Measurements from ENCODE around the gene CNTNAP5. TPM values are rescaled to one million over a fixed set of nuclear protein-coding genes. Genes with fewer than 3 reads are reported as not detected.

Gene CNTNAP5
- total RNA-seq, 1 donor from 2014 or later = 22.0 TPM

GRCh38 chr2:124796647-124797046 is 771.6 kb downstream of the CNTNAP5 start:
- DNase-seq = no peak
- Mint-ChIP-seq H3K27me3 (ENCODE audit: unreplicated experiment) (no peaks in the 10 kb centered on the region), H3K4me3 (ENCODE audit: unreplicated experiment) (no peak overlapping the region), H3K36me3 (ENCODE audit: unreplicated experiment) (no peaks in the 10 kb centered on the region), H3K4me1 (ENCODE audit: low read depth, unreplicated experiment) (no peaks in the 10 kb centered on the region), H3K9me3 (ENCODE audit: unreplicated experiment) (no peaks in the 10 kb centered on the region), H3K27ac (ENCODE audit: unreplicated experiment) (no peak overlapping the region)
- no peak for TF ChIP-seq CTCF (IDR thresholded peaks at IDR 0.05; ENCODE audit: partially characterized antibody, unreplicated experiment)

- no peak for DNase-seq
- Mint-ChIP-seq H3K9me3 (ENCODE audit: unreplicated experiment) (no peaks in the 10 kb centered on the region), H3K4me3 (ENCODE audit: unreplicated experiment) (no peak overlapping the region), H3K4me1 (ENCODE audit: low read depth, unreplicated experiment) (no peaks in the 10 kb centered on the region), H3K27ac (ENCODE audit: unreplicated experiment) (no peak overlapping the region), H3K36me3 (ENCODE audit: unreplicated experiment) (no peaks in the 10 kb centered on the region), H3K27me3 (ENCODE audit: unreplicated experiment) (no peaks in the 10 kb centered on the region)
- TF ChIP-seq CTCF (IDR thresholded peaks at IDR 0.05; ENCODE audit: partially characterized antibody, unreplicated experiment) = no peak
Observed at GRCh38 chr2:124797049-124797448, 772.0 kb downstream of the CNTNAP5 start.

GRCh38 chr2:124798551-124798950 is 773.5 kb downstream of the CNTNAP5 start:
- Mint-ChIP-seq H3K27ac (ENCODE audit: unreplicated experiment) (no peak overlapping the region), H3K4me1 (ENCODE audit: low read depth, unreplicated experiment) (peaks cover 3% of the 10 kb centered on the region)
- DNase-seq = no peak

GRCh38 chr2:124804014-124804940 is 779.2 kb downstream of the CNTNAP5 start:
- peak; percentile 90 for TF ChIP-seq CTCF (IDR thresholded peaks at IDR 0.05; ENCODE audit: partially characterized antibody, unreplicated experiment)
- DNase-seq = no peak
- peaks cover 5% of the 10 kb centered on the region for H3K4me1 Mint-ChIP-seq (ENCODE audit: low read depth, unreplicated experiment)
- H3K27me3 Mint-ChIP-seq (ENCODE audit: unreplicated experiment) = peaks cover 3% of the 10 kb centered on the region
- H3K4me3 Mint-ChIP-seq (ENCODE audit: unreplicated experiment) = no peak overlapping the region
- peaks cover 2% of the 10 kb centered on the region for H3K9me3 Mint-ChIP-seq (ENCODE audit: unreplicated experiment)
- no peaks in the 10 kb centered on the region for H3K36me3 Mint-ChIP-seq (ENCODE audit: unreplicated experiment)
- H3K27ac Mint-ChIP-seq (ENCODE audit: unreplicated experiment) = peak overlapping the region; percentile 86

More at GRCh38 chr2:124798551-124798950, 773.5 kb downstream of the CNTNAP5 start:
- TF ChIP-seq CTCF (IDR thresholded peaks at IDR 0.05; ENCODE audit: partially characterized antibody, unreplicated experiment) = no peak
- H3K27me3 Mint-ChIP-seq (ENCODE audit: unreplicated experiment) = no peaks in the 10 kb centered on the region
- H3K36me3 Mint-ChIP-seq (ENCODE audit: unreplicated experiment) = no peaks in the 10 kb centered on the region
- no peak overlapping the region for H3K4me3 Mint-ChIP-seq (ENCODE audit: unreplicated experiment)
- no peaks in the 10 kb centered on the region for H3K9me3 Mint-ChIP-seq (ENCODE audit: unreplicated experiment)

GRCh38 chr2:124805060-124805459 is 780.0 kb downstream of the CNTNAP5 start:
- no peak for DNase-seq
- TF ChIP-seq CTCF (IDR thresholded peaks at IDR 0.05; ENCODE audit: partially characterized antibody, unreplicated experiment) = no peak
- H3K9me3 Mint-ChIP-seq (ENCODE audit: unreplicated experiment) = peaks cover 2% of the 10 kb centered on the region
- H3K36me3 Mint-ChIP-seq (ENCODE audit: unreplicated experiment) = no peaks in the 10 kb centered on the region
- no peak overlapping the region for H3K4me3 Mint-ChIP-seq (ENCODE audit: unreplicated experiment)
- H3K4me1 Mint-ChIP-seq (ENCODE audit: low read depth, unreplicated experiment) = peaks cover 6% of the 10 kb centered on the region
- peaks cover 3% of the 10 kb centered on the region for H3K27me3 Mint-ChIP-seq (ENCODE audit: unreplicated experiment)
- no peak overlapping the region for H3K27ac Mint-ChIP-seq (ENCODE audit: unreplicated experiment)
